Stimulated activated CD8-positive, alpha-beta memory T cell treated with anti-CD3 and anti-CD28 coated beads, Interleukin-4, amount 100 ng/mL, for 1 hour (primary cell): ENCODE measurements around the gene OR2A7.
"Not testable (repeated sequence)": the region's sequence is repeated elsewhere in the genome, so short reads cannot be mapped to it uniquely, and the experiment has no call there.

Source experiments
- DNase-seq, 2 donors: peaks; one replicate each; pipeline ENCODE4 v3.0.0-alpha.2; 2020; ENCODE audit warnings: low read depth in 2 of 2, low spot score in 1 of 2

The OR2A7 gene, protein sequence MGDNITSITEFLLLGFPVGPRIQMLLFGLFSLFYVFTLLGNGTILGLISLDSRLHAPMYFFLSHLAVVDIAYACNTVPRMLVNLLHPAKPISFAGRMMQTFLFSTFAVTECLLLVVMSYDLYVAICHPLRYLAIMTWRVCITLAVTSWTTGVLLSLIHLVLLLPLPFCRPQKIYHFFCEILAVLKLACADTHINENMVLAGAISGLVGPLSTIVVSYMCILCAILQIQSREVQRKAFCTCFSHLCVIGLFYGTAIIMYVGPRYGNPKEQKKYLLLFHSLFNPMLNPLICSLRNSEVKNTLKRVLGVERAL

DNA sequence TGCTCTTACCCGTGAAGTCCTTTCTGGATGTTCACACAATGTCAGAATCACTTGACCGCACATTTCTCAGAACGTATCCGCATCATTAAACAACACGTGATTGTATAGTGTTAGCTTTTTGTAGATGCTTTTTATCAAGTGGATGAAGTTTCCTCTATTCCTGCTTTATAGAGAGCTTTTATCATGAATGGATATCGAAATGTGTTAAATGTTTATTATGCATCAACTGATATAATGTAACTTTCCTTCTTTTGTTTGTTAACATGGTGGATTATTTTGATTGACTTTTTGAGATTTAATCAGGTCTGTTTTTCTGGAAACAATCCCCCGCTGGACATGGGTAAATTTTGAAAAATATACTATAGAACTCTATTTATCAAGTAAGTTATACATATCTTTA is at the start of gene OR2A7:
Gene OR2A7 (minus strand): TSS at position 101 of the 400 bp plus-strand sequence. CDS start 5,164 bp downstream, outside the sequence.
- not testable (repeated sequence) for DNase-seq

DNA sequence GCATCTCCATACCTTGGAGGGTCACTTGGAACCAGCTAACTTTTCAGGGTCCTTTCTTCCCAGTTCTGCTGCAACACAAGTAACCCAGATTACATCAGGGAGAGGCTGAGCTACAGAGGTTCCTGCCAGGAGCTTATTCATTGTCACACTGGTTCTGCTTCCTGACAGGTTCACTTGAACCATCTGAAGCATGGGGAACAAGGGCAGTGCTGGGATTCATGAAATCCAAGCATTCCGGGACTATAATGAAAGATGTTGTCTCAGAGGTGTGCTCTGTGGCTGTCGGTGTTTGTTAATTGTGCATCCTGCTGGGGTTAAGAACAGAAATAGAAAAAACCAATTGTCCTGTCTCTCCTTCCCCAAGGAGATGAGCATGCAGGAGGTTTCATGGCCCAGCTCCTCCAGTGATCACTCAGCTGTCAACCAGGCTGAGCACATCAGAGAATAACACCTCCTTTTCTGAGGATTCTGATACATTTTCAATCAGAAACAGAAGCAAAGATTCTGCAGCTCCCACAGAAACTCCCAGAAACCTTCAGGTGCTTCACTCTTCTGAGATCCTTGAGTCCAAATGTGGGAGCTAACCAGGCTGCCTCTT is 47.4 kb upstream of the OR2A7 start, which contains the start of gene OR2A1:
Gene OR2A1 (plus strand): TSS at position 548 of the 598 bp plus-strand sequence. CDS start 5,706 bp downstream, outside the sequence.
- not testable (repeated sequence) for DNase-seq

DNA sequence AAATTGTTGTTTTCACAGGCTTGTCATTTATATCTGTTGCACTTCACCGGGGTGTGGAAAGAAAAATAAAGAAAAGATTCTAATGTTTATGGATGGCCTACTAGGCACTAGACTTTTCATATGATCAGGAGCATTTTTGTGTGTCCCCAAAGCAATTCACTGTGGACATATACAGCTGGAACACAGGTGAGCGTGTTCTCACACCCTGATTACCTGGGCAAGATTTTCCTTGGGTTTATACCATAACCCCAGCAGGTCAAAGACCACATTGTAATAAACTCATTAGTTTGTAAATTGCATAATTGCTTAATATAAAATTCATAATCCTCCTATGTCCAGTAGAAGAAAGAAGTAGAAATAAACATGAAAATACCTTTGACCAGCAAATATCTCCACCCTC is 46.6 kb upstream of the OR2A7 start:
- not testable (repeated sequence) for DNase-seq

GRCh38 chr7:144309702-144310101 is 45.1 kb upstream of the OR2A7 start:
- not testable (repeated sequence) for DNase-seq

DNA sequence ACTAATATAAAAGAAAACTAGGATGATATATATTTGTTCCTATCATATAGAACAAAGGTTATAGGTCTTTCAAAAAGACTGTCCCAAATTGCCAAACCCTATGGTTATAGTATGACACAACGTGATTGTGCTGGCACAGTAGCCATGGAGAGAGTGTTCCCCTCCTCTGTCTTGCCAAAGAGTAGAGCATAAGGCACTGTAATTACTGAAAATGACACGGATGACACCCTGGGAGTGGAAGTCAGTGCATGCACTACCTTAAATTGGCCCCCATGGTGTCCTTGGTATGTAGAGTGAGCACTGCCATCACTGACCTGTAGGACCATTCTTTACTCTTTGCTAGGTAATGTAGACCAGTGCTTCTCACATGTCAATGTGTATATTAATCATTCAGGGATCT is 40.6 kb upstream of the OR2A7 start:
- DNase-seq, result not testable (repeated sequence)

DNA sequence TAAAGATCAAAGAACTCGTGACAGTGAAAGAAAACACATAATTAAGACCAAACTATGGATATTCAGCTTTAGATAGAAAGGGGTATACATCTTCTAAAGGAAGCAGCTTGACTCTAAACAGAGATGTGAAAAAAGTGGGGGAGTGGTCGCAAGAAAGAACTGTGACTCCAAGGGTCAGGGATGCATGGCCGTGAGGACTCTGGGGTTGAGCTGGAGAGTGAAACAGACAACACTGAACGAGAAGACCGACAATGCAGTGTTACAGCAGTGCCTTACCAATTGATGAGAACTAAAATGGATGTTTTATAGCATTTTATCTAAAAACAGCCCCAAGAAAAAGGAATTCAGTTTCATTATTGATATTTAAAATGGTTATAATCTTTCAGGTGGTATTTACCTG is 39.0 kb upstream of the OR2A7 start:
- not testable (repeated sequence) for DNase-seq

GRCh38 chr7:144302578-144303303 is 38.1 kb upstream of the OR2A7 start:
- not testable (repeated sequence) for DNase-seq

DNA sequence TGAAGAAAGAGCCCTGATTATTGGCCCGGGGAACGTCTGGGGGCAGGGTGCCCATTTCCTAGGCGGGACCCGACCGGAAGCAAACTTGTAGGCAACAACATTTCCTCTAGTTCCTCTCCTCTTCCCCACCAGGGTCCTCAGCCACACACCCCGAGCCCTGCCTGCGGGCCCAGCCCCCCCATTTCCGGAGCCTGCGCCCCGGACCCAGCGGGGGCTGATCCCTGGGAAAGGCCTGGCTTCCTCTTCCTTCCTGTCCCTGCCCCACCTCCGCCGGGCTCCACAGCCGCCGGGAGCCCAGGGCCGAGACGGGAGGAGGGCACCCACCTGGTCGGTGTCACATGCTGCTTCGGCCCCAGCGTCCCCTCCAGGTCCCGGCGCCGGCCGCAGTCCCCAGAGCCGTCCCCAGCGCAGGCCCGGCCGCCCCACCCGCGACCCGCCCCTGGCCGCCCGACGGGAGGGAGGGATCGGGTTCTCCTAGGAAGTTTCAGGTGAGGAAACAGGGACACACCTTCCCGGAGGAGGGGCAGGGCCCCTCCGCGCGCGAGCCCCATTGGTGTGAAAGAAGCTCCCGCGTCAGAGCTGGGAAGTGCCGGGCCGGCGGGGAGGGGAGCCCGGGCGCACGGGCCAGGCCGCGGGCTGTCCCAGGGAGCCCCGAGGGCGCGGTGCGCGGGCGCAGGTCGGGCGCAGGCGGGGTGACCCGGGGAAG is 29.4 kb upstream of the OR2A7 start:
- not testable (repeated sequence) for DNase-seq

DNA sequence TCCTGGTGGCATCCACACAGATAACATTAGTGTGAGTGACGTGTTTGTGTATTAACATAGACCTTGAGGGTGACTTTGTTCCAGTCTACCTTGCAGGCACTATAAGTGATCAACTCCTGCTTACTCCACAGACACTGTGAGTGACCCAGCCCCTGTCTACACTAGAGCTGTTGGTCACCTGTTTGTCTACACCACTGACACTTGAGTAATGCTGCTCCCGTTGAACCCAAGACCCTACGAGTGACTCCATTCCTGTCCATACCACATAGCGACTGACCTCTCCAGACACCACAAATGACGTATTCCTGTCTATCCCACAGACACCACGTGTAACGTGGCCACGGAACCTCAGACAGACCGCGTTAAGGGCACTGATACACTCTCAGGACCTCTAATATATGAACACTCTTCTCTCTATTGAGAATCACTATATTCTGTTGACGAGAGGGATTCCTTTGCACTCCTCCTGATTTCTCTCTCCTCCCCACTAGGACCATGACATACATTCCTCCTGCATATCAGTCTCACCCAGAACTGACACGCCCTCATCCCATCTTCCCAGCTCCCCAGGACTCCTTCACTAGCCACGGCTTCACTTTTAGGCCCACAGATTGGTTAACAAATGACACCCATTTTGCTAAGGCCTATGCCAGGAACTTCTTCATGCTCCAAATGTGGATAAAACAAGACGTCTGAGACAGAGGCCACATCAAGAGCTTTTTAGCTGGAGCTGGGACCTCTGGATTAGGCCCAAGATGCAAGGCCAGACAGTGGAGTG is 28.0 kb upstream of the OR2A7 start:
- not testable (repeated sequence) for DNase-seq

DNA sequence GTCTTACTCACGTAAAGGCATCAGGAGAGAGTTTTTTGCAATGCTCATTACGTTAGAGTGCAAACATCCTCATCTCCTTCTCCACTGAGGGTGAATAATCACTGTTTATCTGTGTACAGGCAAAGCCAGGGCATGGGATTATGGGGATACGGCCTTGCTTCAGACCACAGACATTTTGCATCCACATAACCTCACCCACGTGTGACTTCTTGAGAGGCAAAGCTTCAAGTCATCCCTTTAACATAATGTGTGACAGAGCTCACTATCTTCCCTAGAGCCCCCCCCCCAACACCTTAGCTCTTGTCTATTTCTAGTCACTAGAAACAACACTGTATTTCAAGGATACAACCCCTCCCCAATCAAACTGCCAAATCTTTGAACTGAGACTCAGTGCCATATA is 27.0 kb upstream of the OR2A7 start:
- not testable (repeated sequence) for DNase-seq

- DNase-seq, result not testable (repeated sequence)
Measured at GRCh38 chr7:144287171-144287784, 22.7 kb upstream of the OR2A7 start.

DNA sequence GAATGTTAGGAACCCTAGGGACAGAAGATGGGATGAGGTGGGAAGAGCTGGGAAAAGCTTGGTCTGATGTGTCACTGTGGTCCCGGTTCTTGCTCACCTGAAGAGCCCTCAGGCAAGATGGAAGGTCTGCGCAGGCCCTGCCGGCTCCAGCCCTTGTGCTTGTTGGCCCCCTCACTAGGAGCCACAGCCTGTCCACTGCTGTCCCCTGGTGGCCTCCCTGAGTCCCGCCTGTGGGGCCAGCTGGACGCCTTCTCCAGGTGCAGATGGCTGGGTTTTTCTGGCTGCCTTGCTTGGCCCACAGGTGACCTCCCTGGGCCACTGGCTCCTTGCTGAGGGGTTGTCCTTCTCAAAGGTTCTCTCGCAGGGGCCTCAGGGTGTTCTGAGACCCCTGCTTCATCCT is 19.1 kb upstream of the OR2A7 start:
- not testable (repeated sequence) for DNase-seq

GRCh38 chr7:144282490-144282889 is 17.9 kb upstream of the OR2A7 start:
- DNase-seq, result not testable (repeated sequence)

- DNase-seq, result not testable (repeated sequence)
Measured at GRCh38 chr7:144281981-144282380, 17.4 kb upstream of the OR2A7 start.

GRCh38 chr7:144280010-144280409 is 15.4 kb upstream of the OR2A7 start:
- DNase-seq, result not testable (repeated sequence)

DNA sequence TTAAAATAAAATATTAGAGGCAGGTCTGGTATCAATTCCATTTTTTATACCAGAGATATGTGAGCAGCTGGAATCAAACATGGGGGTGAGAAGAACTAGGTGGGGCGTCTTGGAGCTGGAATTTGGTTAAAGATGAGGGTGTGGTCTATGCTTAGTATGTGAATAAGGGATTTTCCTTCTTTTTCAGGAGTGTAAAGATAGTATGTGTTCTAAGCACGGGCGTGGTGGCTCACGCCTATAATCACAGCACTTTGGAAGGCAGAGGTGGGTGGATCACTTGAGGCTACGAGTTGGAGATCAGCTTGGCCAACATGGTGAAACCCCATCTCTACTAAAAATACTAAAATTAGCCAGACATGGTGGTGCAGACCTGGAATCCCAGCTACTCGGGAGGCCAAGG is 10.7 kb upstream of the OR2A7 start:
- not testable (repeated sequence) for DNase-seq

- DNase-seq, result not testable (repeated sequence)
Measured at GRCh38 chr7:144269188-144269587, 4.6 kb upstream of the OR2A7 start, which contains the start of gene CTAGE8. Gene CTAGE8, minus strand, starts transcription at chr7:144269288. Its CDS starts 38 bp downstream, at chr7:144269250.

DNA sequence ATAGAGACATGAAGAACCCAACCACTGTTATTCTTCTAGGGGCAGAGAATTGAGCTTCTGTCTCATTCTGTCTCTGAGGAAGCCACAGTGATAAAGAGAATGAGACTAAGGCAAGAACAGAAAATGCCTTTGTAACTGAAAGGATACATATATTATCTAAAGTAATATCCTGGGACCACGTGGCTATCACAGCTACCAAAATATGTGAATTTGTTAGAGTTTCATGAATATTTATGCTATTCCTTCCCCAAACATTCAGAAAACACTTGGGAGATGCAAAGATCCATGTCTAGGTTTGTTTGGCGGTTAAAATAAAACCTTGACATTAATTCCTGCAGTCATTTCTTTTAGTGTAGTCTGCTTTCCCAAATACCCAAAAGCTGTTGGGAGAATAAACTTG is 2.5 kb downstream of the OR2A7 start:
- not testable (repeated sequence) for DNase-seq

GRCh38 chr7:144259067-144259466 is 5.5 kb downstream of the OR2A7 start:
- DNase-seq, result not testable (repeated sequence)

DNA sequence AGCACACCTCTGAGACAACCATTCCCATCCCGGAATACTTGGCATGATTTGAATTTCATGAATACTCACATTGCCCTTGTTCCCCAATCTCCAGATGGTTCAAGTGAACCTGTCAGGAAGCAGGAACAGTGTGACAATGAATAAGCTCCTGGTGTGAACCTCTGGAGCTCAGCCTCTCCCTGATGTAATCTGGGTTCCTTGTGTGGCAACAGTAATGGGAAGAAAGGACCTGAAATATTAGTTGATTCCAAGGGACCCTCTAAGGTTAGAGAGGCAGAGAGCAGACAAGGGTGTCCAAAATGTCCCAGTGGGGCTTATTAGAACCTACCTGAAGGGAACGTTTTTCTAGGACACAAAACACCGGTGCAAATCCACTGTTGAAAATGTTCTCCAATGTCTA is 8.5 kb downstream of the OR2A7 start:
- DNase-seq, result no peak
